K562 treated with DMSO at 1 percent for 12 hours (cell line): ENCODE results near the gene NPY1R. TPM values are rescaled to one million over a fixed set of nuclear protein-coding genes. Genes with fewer than 3 reads are reported as not detected.

ENCODE experiments used
- total RNA-seq: library from RNA; unstranded; fragments of 300-600 nt; gene quantifications from 2 replicates; pipeline ENCODE4 v1.2.3, GENCODE V29; 2022; ENCODE audit not compliant: insufficient read depth

The NPY1R gene
- not detected in 2 replicates for total RNA-seq

DNA sequence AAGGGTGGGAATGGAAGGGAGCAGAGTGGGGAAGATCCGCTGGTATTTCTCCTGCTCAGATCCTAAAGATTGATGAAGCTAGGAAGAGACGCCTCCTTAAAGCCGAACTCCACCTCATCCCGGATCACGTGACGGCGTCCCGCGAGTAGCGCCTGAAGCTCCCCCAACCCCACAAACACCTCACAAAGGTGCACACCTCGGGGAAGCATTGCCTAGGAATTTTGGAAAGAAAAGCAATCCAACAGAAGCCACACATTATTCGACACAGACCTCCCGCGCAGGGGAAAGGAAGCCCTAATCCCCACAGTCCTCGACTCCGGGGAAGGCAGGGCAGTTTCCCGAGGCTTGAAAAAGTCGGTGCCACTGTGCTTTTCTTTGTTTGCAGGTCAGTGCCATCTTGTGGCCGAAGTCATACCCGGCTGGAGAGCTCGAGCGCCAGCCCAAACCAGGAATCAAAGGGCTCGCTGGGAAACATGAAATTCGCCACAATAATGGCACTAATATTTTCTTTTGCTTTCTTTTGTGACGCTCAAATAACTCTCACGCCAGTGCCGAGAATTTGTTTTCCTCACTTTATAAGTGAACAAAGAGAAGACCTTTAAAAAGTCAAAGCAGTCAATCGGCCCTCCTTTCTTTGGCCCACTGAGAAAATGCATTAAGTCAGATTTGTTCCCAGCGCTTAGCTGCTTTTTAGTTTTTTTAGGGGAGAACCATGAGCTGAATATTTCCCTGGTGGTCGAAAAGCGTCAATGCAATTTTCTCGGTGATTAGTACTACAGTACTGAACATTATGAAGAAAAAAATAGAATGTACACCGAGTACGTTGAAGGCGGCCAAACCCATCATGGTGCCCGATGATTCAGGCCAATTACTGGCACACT is at the start of gene NPY1R:
TSS of gene NPY1R (minus strand) at position 71 of the 881 bp plus-strand sequence. CDS start 6,042 bp downstream, outside the sequence.

DNA sequence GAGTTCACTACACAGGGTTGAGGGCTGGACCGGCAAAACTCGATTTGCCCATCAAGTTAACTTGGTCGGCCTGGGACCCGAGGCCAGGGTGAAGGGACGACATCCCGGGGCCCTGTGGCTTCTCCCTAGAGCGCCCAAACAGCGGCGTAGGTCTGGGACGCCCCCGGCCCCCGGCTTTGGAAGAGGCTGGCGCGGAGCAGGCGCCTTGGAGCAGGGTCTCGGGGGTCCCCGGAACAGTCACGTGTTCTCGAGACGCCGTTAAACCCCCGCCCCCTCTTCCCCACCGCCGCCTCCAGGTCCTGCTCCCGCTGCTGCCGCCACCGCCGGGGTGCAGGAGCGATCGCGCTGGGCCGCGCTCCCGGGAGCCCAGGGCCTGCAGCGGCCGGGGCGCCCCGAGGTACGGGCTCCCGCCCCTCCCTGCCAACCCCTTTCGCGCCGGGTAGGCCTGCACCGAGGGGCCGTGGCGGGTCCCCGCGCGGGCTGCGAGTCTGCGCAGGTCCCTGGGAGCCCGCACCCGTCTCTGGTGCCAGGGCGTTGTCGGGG is 11.3 kb upstream of the NPY1R start, which contains the start of gene NPY5R:
TSS of gene NPY5R (plus strand) at position 289 of the 543 bp plus-strand sequence. CDS start 6,382 bp downstream, outside the sequence.

Other genes starting within 250 kb of the NPY1R start
- gene NAF1, start 165.7 kb downstream of the NPY1R start, total RNA-seq = 4.9 and 15.3 TPM in 2 replicates
- not detected in 2 replicates for gene NPY5R, start 11.3 kb upstream of the NPY1R start, total RNA-seq
- 0.38 TPM in 1 of 2 replicates, not detected in the other for gene TKTL2, start 141.2 kb upstream of the NPY1R start, total RNA-seq
- 14.0 and 23.5 TPM in 2 replicates for gene TMA16, start 162.1 kb upstream of the NPY1R start, total RNA-seq